ENCODE measurements around the gene COIL. TPM values are rescaled to one million over a fixed set of nuclear protein-coding genes. Genes with fewer than 3 reads are reported as not detected.

The COIL gene
- total RNA-seq, 1 donor from 2014 or later: 20.6 TPM

DNA sequence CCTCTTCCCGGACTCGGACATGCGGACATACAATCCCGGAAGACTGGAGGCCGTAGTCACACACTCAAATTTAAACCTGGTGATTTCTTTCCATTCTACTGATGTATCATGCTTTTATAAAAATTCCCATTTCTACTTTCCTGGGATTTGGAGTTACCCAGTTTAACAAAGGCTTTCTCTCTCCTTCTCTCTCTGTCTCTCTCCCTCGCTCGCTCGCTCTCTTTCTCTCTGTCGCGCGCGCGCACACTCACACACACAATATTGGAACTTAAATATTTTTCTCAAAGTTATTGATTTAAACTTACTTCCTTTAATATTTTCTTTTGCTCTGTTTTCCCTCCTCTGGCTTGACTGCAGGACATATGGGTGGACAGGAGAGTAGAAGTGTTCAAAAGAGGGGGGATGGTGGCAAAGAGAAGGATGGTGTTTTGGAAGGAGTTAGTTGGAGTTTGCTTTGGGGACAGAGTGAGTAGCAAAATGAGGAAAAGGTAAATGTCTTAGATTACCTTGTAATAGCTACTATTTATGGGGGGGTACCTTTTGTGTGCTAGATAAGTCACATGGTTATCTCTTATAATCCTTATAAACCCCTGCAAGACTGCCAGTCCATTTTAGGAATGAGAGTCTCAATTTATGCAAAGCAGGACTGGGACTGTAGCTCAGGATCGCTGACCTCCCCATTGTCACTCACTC is 46.1 kb downstream of the COIL start:
- H3K4me1 ChIP-seq (ENCODE audit: insufficient read depth, low read length): peaks cover 26% of the 10 kb centered on the region
- TF ChIP-seq, protein P1, sequence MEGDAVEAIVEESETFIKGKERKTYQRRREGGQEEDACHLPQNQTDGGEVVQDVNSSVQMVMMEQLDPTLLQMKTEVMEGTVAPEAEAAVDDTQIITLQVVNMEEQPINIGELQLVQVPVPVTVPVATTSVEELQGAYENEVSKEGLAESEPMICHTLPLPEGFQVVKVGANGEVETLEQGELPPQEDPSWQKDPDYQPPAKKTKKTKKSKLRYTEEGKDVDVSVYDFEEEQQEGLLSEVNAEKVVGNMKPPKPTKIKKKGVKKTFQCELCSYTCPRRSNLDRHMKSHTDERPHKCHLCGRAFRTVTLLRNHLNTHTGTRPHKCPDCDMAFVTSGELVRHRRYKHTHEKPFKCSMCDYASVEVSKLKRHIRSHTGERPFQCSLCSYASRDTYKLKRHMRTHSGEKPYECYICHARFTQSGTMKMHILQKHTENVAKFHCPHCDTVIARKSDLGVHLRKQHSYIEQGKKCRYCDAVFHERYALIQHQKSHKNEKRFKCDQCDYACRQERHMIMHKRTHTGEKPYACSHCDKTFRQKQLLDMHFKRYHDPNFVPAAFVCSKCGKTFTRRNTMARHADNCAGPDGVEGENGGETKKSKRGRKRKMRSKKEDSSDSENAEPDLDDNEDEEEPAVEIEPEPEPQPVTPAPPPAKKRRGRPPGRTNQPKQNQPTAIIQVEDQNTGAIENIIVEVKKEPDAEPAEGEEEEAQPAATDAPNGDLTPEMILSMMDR (IDR thresholded peaks at IDR 0.05; ENCODE audit: insufficient read depth, low read depth, low read length): no peak
- TF ChIP-seq EZH2 (IDR thresholded peaks at IDR 0.05; ENCODE audit: insufficient read depth, low read length): no peak
- Mint-ChIP-seq H3K36me3 (ENCODE audit: low read depth, unreplicated experiment) (peaks cover 6% of the 10 kb centered on the region), H3K4me3 (ENCODE audit: unreplicated experiment) (peak overlapping the region; percentile 90), H3K27ac (ENCODE audit: unreplicated experiment) (peak overlapping the region; percentile 75), H3K9me3 (ENCODE audit: unreplicated experiment) (peaks cover 2% of the 10 kb centered on the region), H3K27me3 (ENCODE audit: low read depth, unreplicated experiment) (no peaks in the 10 kb centered on the region), H3K4me1 (ENCODE audit: low read depth, unreplicated experiment) (peaks cover 13% of the 10 kb centered on the region)
- H2AFZ ChIP-seq (ENCODE audit: low read depth, low read length): peak overlapping the region; percentile 100
- peaks cover 36% of the 10 kb centered on the region for H3K79me2 ChIP-seq (ENCODE audit: insufficient read depth, low read length)
- H3K9ac ChIP-seq (ENCODE audit: low read length): peak overlapping the region; percentile 88
- H4K20me1 ChIP-seq (ENCODE audit: insufficient read depth, low read length): peaks cover 16% of the 10 kb centered on the region
- H3K36me3 ChIP-seq (ENCODE audit: insufficient read depth, low read length): no peaks in the 10 kb centered on the region
- no peak for DNase-seq (ENCODE audit: low read depth)
- no peaks in the 10 kb centered on the region for H3K9me3 ChIP-seq (ENCODE audit: insufficient read depth, low read depth, low read length)
- peak overlapping the region; percentile 91 for H3K4me3 ChIP-seq (ENCODE audit: insufficient read depth, low read depth, low read length)
- no peaks in the 10 kb centered on the region for H3K27me3 ChIP-seq (ENCODE audit: insufficient read depth, low read length)
- peak overlapping the region; percentile 97 for H3K4me2 ChIP-seq (ENCODE audit: low read length)
- FAIRE-seq: no peak
- peak overlapping the region; percentile 78 for H3K27ac ChIP-seq (ENCODE audit: low read depth, low read length)

DNA sequence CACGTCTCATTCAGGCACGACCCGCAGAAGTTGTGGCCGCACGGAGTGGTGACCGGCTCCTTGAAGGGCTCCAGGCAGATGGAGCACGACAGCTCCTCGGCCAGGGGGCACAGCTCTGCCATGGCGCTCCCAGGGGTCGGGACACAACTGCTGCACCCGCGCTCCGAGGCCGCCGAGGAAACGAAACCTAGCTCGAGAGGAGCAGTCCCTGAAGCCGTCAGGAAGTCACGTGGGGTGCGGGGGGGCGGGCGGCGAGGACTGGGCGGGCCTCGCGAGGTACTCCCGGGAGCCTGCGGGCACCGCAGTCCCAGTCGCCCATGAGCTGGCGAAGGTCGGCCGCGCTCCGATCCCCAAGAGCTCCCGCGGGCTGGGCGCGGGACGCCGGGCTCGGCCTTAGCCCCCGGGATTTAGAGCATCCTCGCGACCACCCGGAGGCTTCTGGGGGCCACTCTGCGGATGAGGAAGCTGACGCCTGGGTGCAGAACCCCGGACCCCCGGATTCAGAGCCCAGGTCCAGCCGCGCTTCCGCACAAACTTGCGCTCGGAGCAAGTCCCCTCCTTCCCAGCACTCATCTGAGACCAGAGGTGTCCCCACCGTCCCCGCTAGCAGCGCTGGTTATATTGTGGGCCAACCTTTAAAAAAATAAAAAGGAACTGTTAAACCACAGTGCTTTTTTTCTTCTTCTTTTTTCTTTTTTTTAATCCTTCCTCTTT is 46.8 kb downstream of the COIL start, which contains the start of gene TRIM25:
TRIM25 (minus strand) TSS at position 183 of the 714 bp plus-strand sequence; CDS start at position 122, 61 bp downstream.
- Mint-ChIP-seq H3K36me3 (ENCODE audit: low read depth, unreplicated experiment) (peaks cover 8% of the 10 kb centered on the region), H3K4me3 (ENCODE audit: unreplicated experiment) (peak within 1 kb of the TSS; percentile 90), H3K4me1 (ENCODE audit: low read depth, unreplicated experiment) (peaks cover 13% of the 10 kb centered on the region), H3K9me3 (ENCODE audit: unreplicated experiment) (peaks cover 2% of the 10 kb centered on the region), H3K27me3 (ENCODE audit: low read depth, unreplicated experiment) (no peaks in the 10 kb centered on the region), H3K27ac (ENCODE audit: unreplicated experiment) (peak within 1 kb of the TSS; percentile 78)
- no peak for FAIRE-seq
- Histone ChIP-seq H4K20me1 (ENCODE audit: insufficient read depth, low read length) (peaks cover 20% of the 10 kb centered on the region), H3K9ac (ENCODE audit: low read length) (peak within 1 kb of the TSS; percentile 88), H3K4me2 (ENCODE audit: low read length) (peak within 1 kb of the TSS; percentile 97), H3K27ac (ENCODE audit: low read depth, low read length) (peak within 1 kb of the TSS; percentile 78), H2AFZ (ENCODE audit: low read depth, low read length) (peak within 1 kb of the TSS; percentile 100), H3K36me3 (ENCODE audit: insufficient read depth, low read length) (no peaks in the 10 kb centered on the region), H3K4me1 (ENCODE audit: insufficient read depth, low read length) (peaks cover 26% of the 10 kb centered on the region), H3K79me2 (ENCODE audit: insufficient read depth, low read length) (peaks cover 37% of the 10 kb centered on the region), H3K27me3 (ENCODE audit: insufficient read depth, low read length) (no peaks in the 10 kb centered on the region), H3K4me3 (ENCODE audit: insufficient read depth, low read depth, low read length) (peak within 1 kb of the TSS; percentile 91), H3K9me3 (ENCODE audit: insufficient read depth, low read depth, low read length) (no peaks in the 10 kb centered on the region)
- DNase-seq (ENCODE audit: low read depth): peak; percentile 72
- TF ChIP-seq, protein P1 (IDR thresholded peaks at IDR 0.05; ENCODE audit: insufficient read depth, low read depth, low read length): no peak
- TF ChIP-seq EZH2 (IDR thresholded peaks at IDR 0.05; ENCODE audit: insufficient read depth, low read length): no peak
